SIG-M5 treated with dmso at 0.1 percent for 504 hours (cell line): ENCODE results near the gene TNFAIP6.
"Not testable (repeated sequence)": the region's sequence is repeated elsewhere in the genome, so short reads cannot be mapped to it uniquely, and the experiment has no call there.

Experiments used
- DNase-seq: peaks from one replicate; lab custom pipeline; 2025; ENCODE audit not compliant: unreplicated experiment; lab: John Stamatoyannopoulos, UW

Gene TNFAIP6, protein sequence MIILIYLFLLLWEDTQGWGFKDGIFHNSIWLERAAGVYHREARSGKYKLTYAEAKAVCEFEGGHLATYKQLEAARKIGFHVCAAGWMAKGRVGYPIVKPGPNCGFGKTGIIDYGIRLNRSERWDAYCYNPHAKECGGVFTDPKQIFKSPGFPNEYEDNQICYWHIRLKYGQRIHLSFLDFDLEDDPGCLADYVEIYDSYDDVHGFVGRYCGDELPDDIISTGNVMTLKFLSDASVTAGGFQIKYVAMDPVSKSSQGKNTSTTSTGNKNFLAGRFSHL

DNA sequence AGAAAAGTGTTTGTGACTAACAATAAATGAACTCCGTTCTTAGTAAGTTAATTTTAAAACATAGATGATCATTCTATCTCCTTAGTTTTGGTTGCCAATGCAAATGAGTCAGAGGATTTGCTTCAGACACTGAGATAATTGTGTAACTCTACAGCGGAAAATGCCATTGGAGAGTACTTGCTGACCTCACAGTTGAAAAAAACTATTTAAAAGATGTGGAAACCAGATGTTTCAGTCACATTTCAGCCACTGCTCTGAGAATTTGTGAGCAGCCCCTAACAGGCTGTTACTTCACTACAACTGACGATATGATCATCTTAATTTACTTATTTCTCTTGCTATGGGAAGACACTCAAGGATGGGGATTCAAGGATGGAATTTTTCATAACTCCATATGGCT is at the start of gene TNFAIP6:
TNFAIP6 (plus strand) TSS at position 234 of the 400 bp plus-strand sequence; CDS start at position 309, 75 bp downstream.
- peak; percentile 94 for DNase-seq

DNA sequence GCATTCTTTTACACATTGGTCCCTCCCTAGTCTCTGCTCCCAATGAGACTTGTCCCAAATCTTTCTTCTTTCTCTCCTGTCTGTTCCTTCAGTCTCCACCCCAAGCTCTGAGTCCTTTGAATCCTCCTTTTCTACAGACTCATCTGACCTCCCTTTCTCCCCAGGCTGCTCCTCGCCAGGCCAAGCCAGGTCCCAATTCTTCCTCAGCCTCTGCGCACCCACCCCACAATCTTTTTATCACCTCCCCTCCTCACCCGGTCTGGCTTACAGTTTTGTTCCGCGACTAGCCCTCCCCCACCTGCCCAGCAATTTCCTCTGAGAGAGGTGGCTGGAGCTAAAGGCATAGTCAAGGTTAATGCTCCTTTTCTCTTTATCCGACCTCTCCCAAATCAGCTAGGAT is 47.1 kb upstream of the TNFAIP6 start:
- not testable (repeated sequence) for DNase-seq

DNA sequence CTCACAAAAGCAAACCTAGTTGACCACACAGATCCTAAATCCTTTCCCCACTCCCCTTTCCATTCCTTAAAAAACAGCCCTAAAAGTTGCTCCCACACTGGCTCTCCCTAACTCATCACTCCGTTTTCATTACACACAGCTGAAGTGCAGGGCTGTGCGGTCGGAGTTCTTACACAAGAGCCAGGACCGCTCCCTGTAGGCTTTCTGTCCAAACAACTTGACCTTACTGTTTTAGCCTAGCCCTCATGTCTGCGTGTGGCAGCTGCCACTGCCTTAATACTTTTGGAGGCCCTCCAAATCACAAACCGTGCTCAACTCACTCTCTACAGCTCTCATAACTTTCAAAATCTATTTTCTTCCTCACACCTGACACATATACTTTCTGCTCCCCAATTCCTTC is 45.0 kb upstream of the TNFAIP6 start:
- DNase-seq: not testable (repeated sequence)

DNA sequence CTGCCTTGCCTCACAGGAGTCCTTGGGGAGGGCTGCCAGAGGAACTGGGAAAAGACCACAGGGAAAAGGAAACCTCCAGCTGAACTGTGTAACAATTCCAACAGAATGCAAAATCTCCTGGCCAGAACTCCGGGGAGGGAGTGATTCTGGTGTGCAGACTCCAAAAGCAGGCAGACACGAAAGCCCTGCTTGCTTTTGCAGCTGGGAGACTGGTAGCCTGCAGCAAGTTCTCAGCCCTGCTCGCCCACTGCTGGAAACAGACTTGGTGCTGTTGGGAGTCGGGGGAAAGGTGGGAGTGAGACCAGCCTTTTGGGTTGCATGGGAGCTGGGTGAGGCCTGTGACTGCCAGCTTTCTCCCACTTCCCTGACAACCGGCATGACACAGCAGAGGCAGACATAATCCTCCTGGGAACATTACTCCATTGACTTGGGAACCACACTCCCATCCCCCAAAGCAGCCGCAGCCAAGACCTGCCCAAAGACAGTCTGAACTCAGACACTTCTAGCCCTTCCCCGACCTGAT is 42.0 kb upstream of the TNFAIP6 start:
- no peak for DNase-seq

DNA sequence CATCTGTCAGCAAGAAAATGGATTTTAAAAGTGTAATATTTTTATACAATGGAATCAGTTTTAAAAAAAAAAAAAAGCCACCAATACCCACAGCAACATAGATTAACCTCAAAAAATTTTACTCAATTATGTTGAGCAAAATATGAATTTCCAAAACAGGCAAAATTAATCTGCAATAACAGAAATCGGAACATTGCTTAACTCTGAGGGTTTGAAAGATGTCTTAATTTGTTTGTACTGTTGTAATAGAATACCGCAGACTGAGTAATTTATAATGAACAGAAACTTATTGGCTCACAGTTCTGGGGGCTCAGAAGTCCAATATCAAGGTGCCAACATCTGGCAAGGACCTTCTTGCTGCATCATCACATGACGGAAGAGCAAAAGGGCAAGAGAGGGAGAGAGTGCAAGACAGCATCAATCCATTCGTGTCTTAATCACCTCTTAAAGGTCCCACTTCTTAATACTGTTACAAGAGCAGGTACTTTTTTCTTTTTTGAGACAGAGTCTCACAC is 31.8 kb upstream of the TNFAIP6 start:
- peak; percentile 79 for DNase-seq

DNA sequence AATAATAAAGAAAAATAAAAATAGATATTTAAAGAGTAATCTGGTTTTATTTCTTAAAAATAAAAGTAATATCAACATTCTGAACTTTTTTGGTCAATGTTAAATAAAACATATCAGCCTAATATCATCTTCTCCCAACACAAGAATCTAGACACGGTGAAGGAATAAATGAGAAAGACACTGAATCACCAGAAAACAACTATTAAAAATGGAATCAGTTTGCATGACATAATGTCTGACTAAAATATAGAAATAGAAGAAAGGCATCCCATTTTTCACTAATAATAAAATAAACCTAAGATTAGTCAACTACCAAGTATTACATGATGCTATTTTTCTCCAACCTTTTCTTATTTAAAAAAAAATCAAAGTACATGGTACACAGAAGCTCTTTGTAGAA is 30.8 kb upstream of the TNFAIP6 start:
- DNase-seq: no peak

DNA sequence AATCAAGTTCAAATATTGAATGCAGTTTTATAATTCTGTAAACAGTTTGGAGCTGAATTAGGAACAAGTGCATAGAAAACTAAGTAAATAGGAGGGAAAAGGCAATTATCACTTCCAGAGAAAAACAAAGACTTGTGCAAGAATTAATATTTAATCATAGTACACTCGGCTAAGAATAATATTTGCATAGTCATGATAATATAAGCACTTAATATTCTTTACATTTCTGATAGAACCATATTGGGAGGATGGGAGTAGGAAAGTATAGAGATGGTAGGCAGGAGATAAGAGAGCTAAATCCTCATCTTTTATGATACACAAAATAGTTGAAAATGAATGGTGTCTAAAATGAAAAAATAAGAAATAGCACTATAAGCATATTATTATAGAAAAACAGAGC is 27.4 kb upstream of the TNFAIP6 start:
- DNase-seq: no peak

DNA sequence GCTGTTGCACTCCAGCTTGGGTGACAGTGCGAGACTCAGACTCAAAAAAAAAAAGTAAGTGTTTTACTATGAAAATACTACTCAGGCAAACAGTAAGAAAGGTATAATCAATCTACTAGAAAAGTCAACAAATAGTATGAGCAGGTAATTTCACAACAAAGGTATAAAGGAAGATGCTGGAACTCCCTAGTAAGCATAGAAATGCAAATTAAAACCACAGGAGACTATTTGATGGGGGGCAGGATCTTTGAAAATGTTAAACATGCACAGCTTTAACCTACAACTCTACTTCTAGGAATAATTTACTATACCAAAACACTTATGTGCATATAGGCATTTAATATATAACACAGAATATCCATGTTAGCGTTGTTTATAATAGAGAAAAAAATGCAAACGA is 24.3 kb upstream of the TNFAIP6 start:
- no peak for DNase-seq

DNA sequence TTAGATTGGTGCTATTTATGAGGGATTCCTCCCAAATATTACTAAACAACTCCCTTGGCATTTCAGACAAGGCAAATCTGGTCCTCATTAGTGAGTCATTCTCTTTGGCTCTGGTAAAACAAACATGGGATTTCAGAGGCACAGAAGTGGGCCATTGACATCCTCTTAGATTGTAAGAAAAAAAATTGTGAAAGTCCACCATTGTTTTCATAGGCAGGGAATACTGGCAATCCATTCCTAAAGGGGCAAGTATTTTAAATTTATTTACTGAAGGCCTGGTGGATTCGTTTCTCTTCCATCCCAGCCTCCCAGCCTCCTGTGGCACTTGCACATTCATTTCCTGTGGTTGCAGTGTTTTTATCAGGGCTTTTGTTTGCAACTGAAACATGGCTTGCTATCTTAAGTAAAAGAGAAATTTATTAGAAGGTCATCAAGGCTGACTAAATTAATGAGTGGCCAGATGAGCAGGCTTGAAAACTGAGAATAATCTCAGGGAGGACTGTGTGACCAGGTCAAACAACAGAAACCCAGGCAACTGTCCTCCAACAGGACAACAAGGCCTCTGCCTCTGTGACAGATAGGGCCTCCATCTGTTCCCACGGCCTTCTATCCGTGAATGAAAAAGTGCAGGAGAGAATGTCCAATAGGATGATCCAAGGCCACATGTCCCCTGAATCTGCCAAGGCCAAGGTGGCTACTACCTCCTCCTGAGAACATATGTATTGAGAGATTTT is 23.1 kb upstream of the TNFAIP6 start:
- DNase-seq: no peak

DNA sequence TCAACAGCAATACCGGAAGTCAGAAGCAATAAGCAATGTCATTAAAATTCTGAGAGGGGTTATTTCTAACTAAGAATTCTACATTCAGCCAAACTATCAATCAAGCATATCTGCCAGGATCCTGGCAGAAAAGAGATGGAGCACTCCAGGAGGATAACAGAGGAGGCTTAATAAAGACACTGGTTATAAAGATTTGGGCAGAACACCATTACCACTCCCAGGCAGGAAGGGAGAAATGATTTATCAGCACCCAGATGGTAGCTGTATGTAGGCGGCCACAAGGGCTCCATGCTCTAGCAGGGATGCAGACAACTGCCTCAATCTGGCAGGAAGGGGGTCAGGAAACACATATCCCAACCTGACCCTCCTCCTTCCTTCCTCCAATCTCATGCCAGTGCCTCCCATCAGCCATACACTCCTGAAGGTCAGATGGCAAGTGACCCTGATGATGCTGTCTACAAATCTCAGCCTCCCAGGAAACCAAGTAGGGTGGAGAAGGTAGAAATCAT is 20.5 kb upstream of the TNFAIP6 start:
- no peak for DNase-seq

DNA sequence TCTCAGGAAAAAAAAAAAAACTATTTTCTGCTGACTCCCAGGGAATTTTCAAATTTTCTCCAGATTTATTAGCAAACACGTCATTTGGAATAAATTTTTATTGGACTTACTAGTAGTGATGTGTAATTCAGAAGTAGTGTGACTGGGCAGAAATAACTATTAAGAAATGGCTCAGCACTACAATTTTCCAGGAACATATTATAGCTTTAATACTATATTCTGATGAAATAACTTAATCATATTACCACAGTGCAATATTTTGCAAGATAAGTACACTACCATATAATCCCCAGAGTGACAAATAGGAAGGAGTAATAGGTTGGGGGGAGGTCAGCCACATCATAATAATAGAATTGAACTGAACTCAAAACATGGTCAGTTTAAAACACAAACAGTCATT is 19.7 kb upstream of the TNFAIP6 start:
- DNase-seq: no peak

DNA sequence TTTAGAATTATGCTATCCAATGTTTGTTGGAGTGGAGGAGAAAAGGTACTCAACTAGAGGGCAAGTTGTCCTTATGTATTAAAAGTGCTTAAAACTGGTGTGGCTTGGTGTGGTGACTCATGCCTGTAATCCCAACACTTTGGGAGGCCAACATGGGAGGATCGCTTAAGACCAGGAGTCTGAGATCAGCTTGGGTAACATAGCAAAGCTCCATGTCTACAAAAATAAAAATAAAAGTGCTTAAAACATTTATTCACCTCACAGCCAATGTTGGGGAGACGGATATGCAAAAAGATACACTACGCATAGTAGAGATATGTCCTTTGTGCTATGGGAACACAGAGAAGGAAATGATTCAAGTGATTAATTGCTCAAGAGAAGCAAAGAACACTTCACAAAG is 19.3 kb upstream of the TNFAIP6 start:
- DNase-seq: no peak

DNA sequence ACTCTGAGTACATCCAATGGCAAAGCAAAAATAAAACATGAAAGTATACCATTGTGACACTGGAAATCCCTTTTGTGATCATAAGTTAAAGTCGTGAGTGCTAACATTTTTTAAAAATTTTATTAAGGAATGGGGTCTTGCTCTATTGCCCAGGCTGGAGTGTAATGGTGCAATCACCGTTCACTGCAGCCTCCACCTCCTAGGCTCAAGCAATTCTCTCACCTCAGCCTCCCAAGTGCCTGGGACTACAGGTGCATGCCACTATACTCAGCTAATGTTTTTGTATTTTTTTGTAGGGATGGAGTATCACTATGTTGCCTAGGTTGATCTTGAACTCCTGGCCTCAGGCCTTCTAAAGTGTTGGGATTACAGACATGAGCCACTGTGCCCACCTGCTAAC is 14.3 kb upstream of the TNFAIP6 start:
- DNase-seq: no peak

DNA sequence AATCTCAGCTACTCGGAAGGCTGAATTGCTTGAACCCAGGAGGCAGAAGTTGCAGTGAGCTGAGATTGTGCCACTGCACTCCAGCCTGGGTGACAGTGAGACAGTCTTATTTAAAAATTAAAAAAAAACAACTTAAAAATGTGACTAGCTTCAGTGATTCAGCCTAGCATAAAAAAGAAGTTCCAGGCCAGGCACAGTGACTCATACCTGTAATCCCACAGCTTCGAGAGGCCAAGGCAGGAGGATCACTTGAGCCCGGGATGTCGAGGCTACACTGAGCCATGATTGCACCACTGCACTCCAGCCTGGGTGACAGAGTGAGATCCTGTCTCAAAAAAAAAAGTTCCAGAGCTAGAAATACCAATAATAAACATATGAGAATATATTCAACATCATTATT is 13.2 kb upstream of the TNFAIP6 start:
- DNase-seq: not testable (repeated sequence)

DNA sequence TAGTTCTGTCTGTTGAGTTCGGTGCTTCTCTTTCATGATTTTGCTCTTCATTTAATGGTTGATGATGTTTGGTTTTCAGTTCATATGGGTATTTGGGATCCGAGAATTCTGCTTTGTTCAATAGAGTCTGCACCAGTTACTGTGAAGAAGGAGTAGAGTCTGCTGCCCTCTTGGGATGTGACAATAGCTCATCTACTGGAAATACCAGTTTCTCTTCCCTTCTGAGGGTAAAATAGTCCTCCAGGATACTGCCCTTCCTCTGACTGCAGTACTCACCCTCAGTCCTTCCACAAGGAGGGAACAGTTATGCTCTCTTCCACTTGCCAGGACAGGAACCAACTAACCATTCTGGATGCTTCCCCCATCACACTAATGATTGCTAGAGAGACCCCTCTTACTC is 12.5 kb upstream of the TNFAIP6 start:
- peak; percentile 19 for DNase-seq

DNA sequence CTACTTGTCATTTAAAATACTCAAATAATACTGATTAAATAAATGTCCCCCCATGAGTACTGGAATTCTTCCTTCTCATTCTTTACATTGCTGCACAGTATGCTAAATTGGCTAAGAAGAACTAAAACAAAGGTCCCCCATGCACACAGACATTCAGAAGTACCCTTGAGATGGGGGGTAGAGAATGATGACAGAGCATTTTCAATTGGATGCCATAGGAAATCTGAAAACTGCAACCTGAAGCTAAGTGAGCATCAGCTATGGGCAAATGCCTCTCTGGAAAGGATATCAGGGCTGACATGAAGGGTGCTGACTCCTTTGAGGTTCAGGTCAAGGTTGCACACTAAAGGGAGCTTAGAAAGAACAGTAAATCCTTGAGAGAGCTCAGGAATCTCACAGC is 10.1 kb upstream of the TNFAIP6 start:
- no peak for DNase-seq

DNA sequence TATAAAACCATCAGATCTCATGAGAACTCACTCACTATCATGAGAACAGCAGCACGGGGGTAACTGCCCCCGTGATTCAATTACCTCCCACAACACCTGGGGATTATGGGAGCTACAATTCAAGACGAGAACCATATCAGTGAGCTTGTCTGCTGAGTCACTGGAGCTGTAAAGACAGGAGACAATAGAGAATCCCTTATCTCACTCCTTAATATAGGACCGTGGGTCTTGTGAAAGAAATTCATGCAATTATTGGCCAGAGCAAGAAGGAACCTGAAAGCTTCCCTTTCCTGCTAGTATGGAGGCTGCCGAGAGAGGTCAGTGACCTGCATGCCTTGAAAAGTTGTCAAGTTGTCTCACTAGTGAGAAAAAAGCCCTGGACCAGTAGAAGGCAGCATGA is 9.5 kb upstream of the TNFAIP6 start:
- peak; percentile 41 for DNase-seq

DNA sequence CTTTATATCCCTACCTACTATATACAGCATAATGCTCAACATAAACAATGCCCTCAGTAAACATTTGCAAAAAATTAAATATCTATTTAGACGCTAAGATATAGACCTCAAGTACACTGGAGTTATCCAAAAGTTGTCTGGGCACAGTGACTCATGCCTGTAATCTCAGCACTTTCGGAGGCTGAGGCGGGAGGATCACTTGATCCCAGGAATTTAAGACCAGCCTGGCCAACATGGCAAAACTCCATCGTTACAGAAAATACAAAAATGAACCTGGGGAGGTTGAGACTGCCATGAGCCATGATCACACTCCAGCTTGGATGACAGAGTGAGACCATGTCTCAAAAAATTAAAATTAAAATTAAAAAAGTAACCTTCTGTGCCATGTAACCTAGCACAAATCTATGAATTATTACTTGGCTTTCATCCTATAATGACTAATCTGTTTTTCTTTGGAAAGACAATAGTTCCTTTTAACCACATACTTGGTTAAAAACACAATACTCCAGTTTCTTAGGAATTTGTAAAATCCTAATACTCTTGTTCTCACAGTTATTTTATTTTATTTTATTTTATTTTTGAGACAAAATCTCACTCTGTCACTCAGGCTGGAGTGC is 6.7 kb upstream of the TNFAIP6 start:
- no peak for DNase-seq

DNA sequence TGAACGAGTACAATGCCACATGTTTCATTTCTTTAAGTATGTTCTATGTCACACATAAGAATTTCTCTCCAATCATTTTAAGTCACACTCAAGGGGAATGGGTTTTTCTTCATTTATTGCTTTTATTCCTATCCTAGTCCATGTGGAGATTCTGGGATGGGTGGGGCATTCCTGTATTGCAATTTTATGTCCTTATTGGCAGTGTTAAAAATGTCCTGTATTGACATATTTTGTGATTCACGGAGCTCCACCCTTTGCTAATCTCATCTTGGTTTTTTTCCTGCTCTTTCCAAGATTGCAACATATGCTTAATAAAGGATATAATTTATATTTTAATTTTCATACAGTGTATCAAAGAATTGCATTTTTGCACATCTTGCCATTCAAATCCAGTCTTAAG is 3.4 kb upstream of the TNFAIP6 start:
- DNase-seq: no peak

DNA sequence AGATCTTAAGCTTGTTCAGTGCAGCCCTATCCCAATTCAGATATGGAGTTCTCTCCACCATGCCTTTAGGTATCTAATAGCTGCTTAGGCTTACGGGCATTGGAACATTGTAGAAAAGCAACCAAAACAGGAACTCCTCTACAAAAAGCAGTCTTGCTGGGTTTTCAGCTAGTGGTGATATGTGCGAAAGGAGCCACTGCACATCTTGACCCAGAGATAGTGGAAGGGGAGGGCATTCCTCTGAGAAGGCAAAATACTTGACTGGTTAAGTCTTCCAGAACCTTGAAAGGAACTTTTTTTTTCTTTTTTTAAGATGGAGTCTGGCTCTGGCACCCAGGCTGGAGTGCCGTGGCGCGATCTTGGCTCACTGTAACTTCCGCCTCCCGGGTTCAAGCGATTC is 2.6 kb upstream of the TNFAIP6 start:
- DNase-seq: no peak

DNA sequence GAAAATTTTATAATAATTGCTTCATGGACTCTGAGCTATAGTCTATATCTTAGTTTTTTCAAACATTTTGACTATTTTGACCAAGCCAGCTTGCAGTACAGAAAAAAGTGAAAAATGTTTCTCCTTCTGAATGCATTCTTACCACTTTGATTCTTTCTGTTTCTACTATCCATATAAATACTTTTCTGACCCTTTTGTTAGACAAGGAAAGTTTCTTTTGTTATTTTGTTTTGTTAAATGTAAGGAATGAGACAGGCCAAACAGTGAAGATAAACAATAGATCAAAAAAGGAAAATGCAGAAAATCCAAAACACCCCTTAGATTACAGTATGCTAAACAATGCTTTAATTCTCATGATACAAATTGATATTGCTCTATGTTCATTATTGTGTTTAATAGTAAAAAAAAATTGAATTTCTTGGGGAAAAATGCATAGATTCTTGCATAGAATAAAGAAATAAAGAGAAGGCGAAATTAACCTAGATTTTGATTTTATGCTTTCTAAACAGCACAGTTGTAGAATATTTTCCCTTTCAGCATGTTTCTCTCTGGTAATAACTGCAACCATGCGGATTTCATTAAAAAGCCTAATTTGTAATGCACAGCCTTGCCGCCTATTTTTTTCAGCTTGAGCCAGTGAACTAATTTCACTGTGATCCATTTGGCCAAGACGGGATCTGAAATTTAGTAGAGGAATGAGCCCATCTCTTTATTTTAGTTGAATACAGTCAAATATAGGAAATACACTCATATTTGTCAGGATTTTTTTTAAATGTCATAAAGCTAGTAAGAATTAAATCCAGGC is 976 bp downstream of the TNFAIP6 start:
- DNase-seq: no peak
